Activated T-helper 1 cell treated with anti-CD3 and anti-CD28 coated beads, Interleukin-12 subunit alpha, Interleukin-12 subunit beta, Interleukin-2, Interleukin-4 antibody, amounts not matched to agents 30 ng/mL and 10 ng/mL and 1 ng/mL, durations not matched to agents 14 hours and 24 hours and 36 hours (primary cell): ENCODE results near the gene ANO6. TPM values are rescaled to one million over a fixed set of nuclear protein-coding genes. Genes with fewer than 3 reads are reported as not detected.

Source experiments
- DNase-seq: peaks from one replicate; pipeline ENCODE4 v3.0.0; 2021; ENCODE audit warnings: low spot score
- H3K27ac Mint-ChIP-seq: one replicate; pipeline ENCODE4 v1.8.0; 2021; ENCODE audit warnings: mild to moderate bottlenecking, mixed read lengths
- H3K27me3 Mint-ChIP-seq: one replicate; pipeline ENCODE4 v1.8.0; 2022; ENCODE audit warnings: mild to moderate bottlenecking, moderate library complexity, mixed read lengths; ENCODE audit not compliant: insufficient read depth
- H3K36me3 Mint-ChIP-seq: one replicate; pipeline ENCODE4 v1.8.0; 2021; ENCODE audit warnings: low read depth, mixed read lengths
- H3K4me1 Mint-ChIP-seq: one replicate; pipeline ENCODE4 v1.8.0; 2021; ENCODE audit warnings: low read depth, mixed read lengths
- H3K4me3 Mint-ChIP-seq: one replicate; pipeline ENCODE4 v1.8.0; 2021; ENCODE audit warnings: mild to moderate bottlenecking, moderate library complexity, mixed read lengths
- H3K9me3 Mint-ChIP-seq: one replicate; pipeline ENCODE4 v1.8.0; 2021; ENCODE audit warnings: mixed read lengths
- intact Hi-C: fragments of 100-400 bp; cut with micrococcal nuclease; formaldehyde crosslinking; loops from one replicate; pipeline ENCODE4 v1.15.1; 2024
- total RNA-seq: library from RNA; stranded (reverse); gene quantifications from 2 replicates; pipeline ENCODE4 v1.2.3, GENCODE V29; 2022

ANO6 gene
- total RNA-seq, 1 donor from 2014 or later: 21.7 TPM

GRCh38 chr12:45468751-45469615, 253.1 kb downstream of the ANO6 start:
- no peak for DNase-seq
- intact Hi-C loops: no loop called here
- Mint-ChIP-seq H3K36me3 (no peaks in the 10 kb centered on the region), H3K27ac (no peak overlapping the region), H3K9me3 (no peaks in the 10 kb centered on the region), H3K4me3 (no peak overlapping the region), H3K27me3 (peaks cover 10% of the 10 kb centered on the region), H3K4me1 (peaks cover 9% of the 10 kb centered on the region)

- H3K27me3 Mint-ChIP-seq: peaks cover 4% of the 10 kb centered on the region
- intact Hi-C loops: no loop called here
Observed at GRCh38 chr12:45469902-45470301, 254.0 kb downstream of the ANO6 start.

GRCh38 chr12:45473636-45474035, 257.7 kb downstream of the ANO6 start:
- no peak for DNase-seq
- Mint-ChIP-seq H3K4me1 (peaks cover 9% of the 10 kb centered on the region), H3K27me3 (peaks cover 2% of the 10 kb centered on the region), H3K27ac (no peak overlapping the region), H3K4me3 (no peak overlapping the region), H3K36me3 (no peaks in the 10 kb centered on the region), H3K9me3 (peaks cover 6% of the 10 kb centered on the region)
- intact Hi-C loops: no loop called here

More at GRCh38 chr12:45469902-45470301, 254.0 kb downstream of the ANO6 start:
- Mint-ChIP-seq H3K36me3 (no peaks in the 10 kb centered on the region), H3K4me3 (no peak overlapping the region), H3K27ac (no peak overlapping the region), H3K9me3 (no peaks in the 10 kb centered on the region), H3K4me1 (peaks cover 9% of the 10 kb centered on the region)
- DNase-seq: no peak

- Mint-ChIP-seq H3K4me1 (no peaks in the 10 kb centered on the region), H3K9me3 (peaks cover 10% of the 10 kb centered on the region), H3K4me3 (no peak overlapping the region), H3K27me3 (peaks cover 2% of the 10 kb centered on the region), H3K27ac (no peak overlapping the region), H3K36me3 (no peaks in the 10 kb centered on the region)
- no peak for DNase-seq
- intact Hi-C loops: no loop called here
Observed at GRCh38 chr12:45475594-45475993, 259.7 kb downstream of the ANO6 start.

- Mint-ChIP-seq H3K27me3 (peaks cover 4% of the 10 kb centered on the region), H3K4me3 (no peak overlapping the region), H3K4me1 (no peaks in the 10 kb centered on the region), H3K9me3 (peaks cover 10% of the 10 kb centered on the region), H3K27ac (no peak overlapping the region), H3K36me3 (no peaks in the 10 kb centered on the region)
- DNase-seq: no peak
- intact Hi-C loops: no loop called here
Observed at GRCh38 chr12:45477526-45477925, 261.6 kb downstream of the ANO6 start.

- no peak overlapping the region for H3K4me3 Mint-ChIP-seq
- peaks cover 9% of the 10 kb centered on the region for H3K27me3 Mint-ChIP-seq
- H3K36me3 Mint-ChIP-seq: no peaks in the 10 kb centered on the region
- H3K4me1 Mint-ChIP-seq: no peaks in the 10 kb centered on the region
- H3K27ac Mint-ChIP-seq: no peak overlapping the region
- intact Hi-C loops: no loop called here
- DNase-seq: no peak
- H3K9me3 Mint-ChIP-seq: peaks cover 10% of the 10 kb centered on the region
Observed at GRCh38 chr12:45478931-45479330, 263.0 kb downstream of the ANO6 start.

GRCh38 chr12:45481746-45482145, 265.9 kb downstream of the ANO6 start:
- Mint-ChIP-seq H3K36me3 (no peaks in the 10 kb centered on the region), H3K27ac (no peak overlapping the region), H3K27me3 (peaks cover 7% of the 10 kb centered on the region), H3K4me1 (no peaks in the 10 kb centered on the region), H3K9me3 (peaks cover 10% of the 10 kb centered on the region), H3K4me3 (no peak overlapping the region)
- intact Hi-C loops: no loop called here
- DNase-seq: no peak

GRCh38 chr12:45483571-45483970, 267.7 kb downstream of the ANO6 start:
- peaks cover 4% of the 10 kb centered on the region for H3K9me3 Mint-ChIP-seq
- no peaks in the 10 kb centered on the region for H3K36me3 Mint-ChIP-seq

More at GRCh38 chr12:45483571-45483970, 267.7 kb downstream of the ANO6 start:
- Mint-ChIP-seq H3K4me3 (no peak overlapping the region), H3K4me1 (no peaks in the 10 kb centered on the region), H3K27ac (no peak overlapping the region), H3K27me3 (peaks cover 7% of the 10 kb centered on the region)
- DNase-seq: no peak
- intact Hi-C loops: no loop called here

Other genes with a start within 250 kb of the ANO6 start
- gene DBX2, start 165.0 kb upstream of the ANO6 start, total RNA-seq: not detected in 2 replicates